Psoas muscle (tissue), 8 donors: ENCODE measurements around the gene ASCC2. TPM values are rescaled to one million over a fixed set of nuclear protein-coding genes. Genes with fewer than 3 reads are reported as not detected.
"Not testable (repeated sequence)": the region's sequence is repeated elsewhere in the genome, so short reads cannot be mapped to it uniquely, and the experiment has no call there.

ENCODE experiments used
- ATAC-seq, 4 donors: fragments of 200-7000 bp; cut with Tn5 transposase; one replicate each; pipeline ENCODE4 v1.9.1; 2020; ENCODE audit warnings: moderate library complexity in 3 of 4, mild to moderate bottlenecking in 2 of 4
- DNase-seq, 2 donors: peaks; one replicate each; pipeline ENCODE4 v3.0.0-alpha.2; 2020
- H3K27ac ChIP-seq: fragments of 200-600 bp; one replicate; pipeline ENCODE4 v1.8.0; 2022
- H3K27me3 ChIP-seq, 3 donors: fragments of 200-600 bp in 1 of 3; one replicate each; pipeline versions ENCODE4 v1.6.1 to v1.8.0; 2013 to 2022; ENCODE audit warnings: low read length in 2 of 3, mild to moderate bottlenecking in 2 of 3, moderate library complexity in 1 of 3; ENCODE audit not compliant: insufficient read depth in 3 of 3
- H3K36me3 ChIP-seq, 2 donors: fragments of 200-600 bp in 1 of 2; one replicate each; pipeline versions ENCODE4 v1.6.1 to v1.8.0; 2013 to 2022; ENCODE audit warnings: low read depth in 1 of 2, mild to moderate bottlenecking in 1 of 2, moderate library complexity in 1 of 2; ENCODE audit not compliant: insufficient read depth in 1 of 2
- H3K4me1 ChIP-seq: fragments of 200-600 bp; one replicate; pipeline ENCODE4 v1.8.0; 2022
- H3K4me3 ChIP-seq: fragments of 200-600 bp; one replicate; pipeline ENCODE4 v1.8.0; 2022; ENCODE audit warnings: mild to moderate bottlenecking
- H3K9me3 ChIP-seq: fragments of 200-600 bp; one replicate; pipeline ENCODE4 v1.8.0; 2022
- CTCF ChIP-seq: fragments of 200-600 bp; IDR thresholded peaks from one replicate; pipeline ENCODE4 v1.8.0; 2022; ENCODE audit warnings: antibody characterized with exemption
- WGBS, 3 donors: extraction: QIAGEN DNeasy Blood & Tissue Kit; methylation state at CpG; one replicate each; pipeline versions ENCODE4 v1.1.6 to v1.1.7; 2013; 5-methylcytosine and 5-hydroxymethylcytosine counted together
- intact Hi-C, 2 donors: fragments of 100-400 bp; cut with DNase I; formaldehyde crosslinking; loops; one replicate each; pipeline versions ENCODE4 v1.11.0 to v1.14.2; 2022
- polyA plus RNA-seq, 3 donors: library from polyadenylated mRNA; stranded (reverse); fragments of 200-250 nt; gene quantifications; one replicate each; pipeline ENCODE4 v1.2.3, GENCODE V29; 2013
- total RNA-seq, 4 donors: library from RNA; stranded (reverse); fragmentation: NEBNext Ultra II Directional in 2 of 4; extraction: Animal tissue kit (Norgen Biotek cat#: 25700) in 2 of 4; gene quantifications; one replicate each; pipeline versions ENCODE4 v1.2.1 to v1.2.4, GENCODE V29; 2021 to 2023
- donor health status: healthy with polysubstance abuse.
- donor health status: DM: no; HTN: no; CAD: no; lungs with moderate emphysema.
- donor health status: Bipolar disorder and iron deficiency.
- donor health status: healthy.
- donor health status: DM: yes; HTN: yes; CAD: no.
- donor health status: DM: no; HTN: no; CAD: no.
- donor health status: DM: no; HTN: no; CAD: no.
- donor health status: DM: yes; HTN: yes; CAD: no.

Gene ASCC2
- total and polyA plus RNA-seq, 7 donors, result 45.7 to 58.6 (median 47.1) TPM

GRCh38 chr22:29757096-29757495 lies 81.0 kb downstream of the ASCC2 start:
- intact Hi-C loops, result no loop called here
- Histone ChIP-seq H3K36me3 (no peaks in the 10 kb centered on the region), H3K9me3 (no peaks in the 10 kb centered on the region), H3K27me3 (no peaks in the 10 kb centered on the region), H3K4me3 (no peak overlapping the region), H3K27ac (no peak overlapping the region), H3K4me1 (peaks cover 50% of the 10 kb centered on the region)
- 79 to 95% (median 81%) methylated on average over 3 of the region's 3 CpGs for WGBS, 3 donors
- ATAC-seq (no peak), DNase-seq (no peak)
- TF ChIP-seq CTCF, result no peak

DNA sequence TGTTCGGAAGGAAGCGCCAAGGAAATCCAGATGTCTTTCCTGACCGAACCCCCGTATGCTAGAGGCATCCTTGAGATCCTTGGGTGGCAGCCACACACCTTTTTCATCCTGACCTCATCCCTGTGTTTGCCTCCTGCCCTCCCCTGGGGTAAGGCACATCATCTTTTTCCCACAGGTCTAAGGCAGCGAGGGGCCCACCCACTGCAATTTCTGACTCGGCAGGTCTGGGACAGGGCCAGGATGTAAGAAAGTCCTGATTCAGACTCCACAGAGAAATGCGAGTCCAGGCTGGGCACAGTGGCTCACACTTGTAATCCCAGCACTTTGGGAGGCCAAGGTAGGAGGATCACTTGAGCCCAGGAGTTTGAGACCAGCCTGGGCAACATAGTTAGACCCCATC lies 81.7 kb downstream of the ASCC2 start:
- ATAC-seq (no peak), DNase-seq (no peak)
- Histone ChIP-seq H3K4me1 (peaks cover 50% of the 10 kb centered on the region), H3K36me3 (no peaks in the 10 kb centered on the region), H3K27ac (peak overlapping the region; percentile 69), H3K4me3 (no peak overlapping the region), H3K27me3 (no peaks in the 10 kb centered on the region), H3K9me3 (no peaks in the 10 kb centered on the region)
- WGBS, 3 donors, result 45 to 55% (median 45%) methylated on average over 7 of the region's 7 CpGs
- TF ChIP-seq CTCF, result no peak
- intact Hi-C loops, result no loop called here

DNA sequence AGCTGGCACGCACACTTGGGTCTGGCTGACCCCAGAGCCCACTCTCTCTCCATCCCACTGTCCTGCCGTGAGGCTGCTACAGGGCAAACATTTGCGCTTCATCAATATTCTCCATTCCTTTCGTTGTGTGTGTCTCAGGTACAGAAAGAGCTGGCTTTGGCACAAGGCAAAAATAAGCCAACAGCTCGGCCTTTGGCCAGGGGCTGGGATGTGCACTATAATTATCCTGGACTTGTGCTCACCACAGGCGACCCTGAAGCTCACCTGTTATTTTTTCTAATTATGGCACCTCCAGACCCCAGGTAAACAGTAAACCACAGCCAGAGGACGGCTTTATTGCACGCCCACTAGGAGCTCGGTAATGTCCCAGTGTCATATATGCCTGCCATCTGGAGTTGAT lies 82.2 kb downstream of the ASCC2 start:
- Histone ChIP-seq H3K4me3 (no peak overlapping the region), H3K9me3 (no peaks in the 10 kb centered on the region), H3K27me3 (no peaks in the 10 kb centered on the region), H3K36me3 (no peaks in the 10 kb centered on the region), H3K27ac (peak overlapping the region; percentile 69), H3K4me1 (peaks cover 50% of the 10 kb centered on the region)
- peak in 1 of 2 donors; percentile 70 for DNase-seq
- WGBS, 3 donors, result 33 to 44% (median 41%) methylated on average over 9 of the region's 9 CpGs
- no peak for TF ChIP-seq CTCF
- intact Hi-C loops, result no loop called here
- peak in 3 of 4 donors; percentile 44 to 63 (median 46) for ATAC-seq

- ATAC-seq, H3K9me3 ChIP-seq, H3K4me3 ChIP-seq, H3K27me3 ChIP-seq, intact Hi-C loops, H3K36me3 ChIP-seq, DNase-seq: not testable (repeated sequence)
- peak overlapping the region; percentile 70 for H3K27ac ChIP-seq
- WGBS, 3 donors, result 85 to 93% (median 87%) methylated on average over 11 of the region's 11 CpGs
- peaks cover 47% of the 10 kb centered on the region for H3K4me1 ChIP-seq
Observed at GRCh38 chr22:29754658-29755395, 83.2 kb downstream of the ASCC2 start.

DNA sequence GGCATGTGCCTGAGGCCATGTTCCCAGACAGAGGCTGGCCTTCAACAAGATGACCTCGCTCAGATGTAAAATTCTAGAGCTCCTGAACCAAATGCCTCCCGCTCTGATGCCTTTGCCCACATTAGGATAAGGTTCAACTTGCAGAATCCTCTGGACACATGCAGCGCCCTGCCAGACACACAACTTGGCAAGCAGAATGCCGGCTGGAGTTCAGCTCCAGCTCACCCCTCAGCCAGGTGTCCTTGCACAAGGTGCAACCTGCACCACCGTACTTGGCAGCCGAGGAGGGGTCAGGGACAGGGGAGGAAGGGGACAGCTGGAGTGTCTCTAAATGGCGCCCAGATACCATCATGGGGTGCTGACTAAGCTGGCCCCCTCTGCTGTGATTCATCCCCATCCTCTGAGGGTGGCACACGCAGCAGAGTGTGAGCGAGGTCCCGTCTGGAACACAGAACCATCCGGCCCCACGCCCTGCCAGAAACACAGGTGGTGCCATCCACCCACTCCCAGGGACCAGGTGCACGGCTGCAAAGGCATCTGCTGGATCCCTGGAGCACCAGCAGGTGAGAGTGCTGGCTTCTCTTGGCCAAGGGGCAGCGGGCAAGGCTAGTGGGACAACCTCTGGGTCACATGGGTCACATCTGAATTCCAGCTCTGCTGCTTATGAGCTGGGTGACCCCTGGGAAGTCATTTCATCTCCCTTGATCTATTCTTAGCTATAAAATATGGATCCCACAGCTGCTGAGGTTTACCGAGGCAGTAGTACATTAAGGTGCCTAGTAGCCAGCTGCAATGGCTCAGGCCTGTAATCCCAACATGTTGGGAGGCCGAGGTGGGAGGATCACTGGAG lies 84.0 kb downstream of the ASCC2 start:
- Histone ChIP-seq H3K36me3 (peaks cover 0 to 14% of the 10 kb centered on the region in 2 donors), H3K4me3 (no peak overlapping the region), H3K4me1 (peaks cover 39% of the 10 kb centered on the region), H3K9me3 (no peaks in the 10 kb centered on the region), H3K27ac (peak overlapping the region; percentile 70), H3K27me3 (no peaks in the 10 kb centered on the region)
- TF ChIP-seq CTCF, result no peak
- intact Hi-C loops, result no loop called here
- DNase-seq (peak; percentile 45 to 66), ATAC-seq (peak; percentile 60 to 86 (median 77))
- WGBS, 3 donors, result 27 to 55% (median 33%) methylated on average over 16 of the region's 16 CpGs
